Transverse colon (tissue), 4 donors: ENCODE measurements around the gene ZNF423. TPM values are rescaled to one million over a fixed set of nuclear protein-coding genes. Genes with fewer than 3 reads are reported as not detected.
A peak's percentile ranks its signal among the peaks of the same experiment; 100 is the strongest.

Experiments
- DNase-seq: peaks from one replicate; pipeline ENCODE4 v3.0.0-alpha.2; 2019
- H3K27ac ChIP-seq, 4 donors: fragments of 200-600 bp; sonication (generic); 2 replicates each; pipeline ENCODE4 v1.5.1; 2016 to 2018; ENCODE audit warnings: inconsistent platforms in 4 of 4
- H3K27me3 ChIP-seq: fragments of 200-600 bp; sonication (generic); 2 replicates; pipeline ENCODE4 v1.5.1; 2017; ENCODE audit warnings: inconsistent platforms
- H3K36me3 ChIP-seq, 4 donors: fragments of 200-600 bp; sonication (generic); 2 replicates each; pipeline ENCODE4 v1.5.1; 2017 to 2019; ENCODE audit warnings: inconsistent platforms in 4 of 4
- H3K4me1 ChIP-seq, 4 donors: fragments of 200-600 bp; sonication (generic); 2 replicates each; pipeline ENCODE4 v1.5.1; 2017 to 2020; ENCODE audit warnings: inconsistent platforms in 4 of 4
- H3K4me3 ChIP-seq, 4 donors: fragments of 200-600 bp; sonication (generic); 1 replicate in 1 of 4; 2 replicates in 3 of 4; pipeline versions ENCODE4 v1.5.1 to v1.6.1; 2017 to 2019; ENCODE audit warnings: inconsistent platforms in 4 of 4
- H3K9me3 ChIP-seq, 2 donors: fragments of 200-600 bp; sonication (generic); 2 replicates each; pipeline ENCODE4 v1.5.1; 2017 to 2019; ENCODE audit warnings: inconsistent platforms in 2 of 2
- EP300 ChIP-seq: sonication (generic); formaldehyde crosslinking; IDR thresholded peaks from one replicate; pipeline ENCODE4 v1.6.1; 2017; ENCODE audit warnings: antibody characterized with exemption, low read depth
- POLR2A ChIP-seq: fragments of 450-650 bp; IDR thresholded peaks from one replicate; pipeline ENCODE4 v1.6.1; 2016; ENCODE audit warnings: antibody characterized with exemption, mild to moderate bottlenecking, moderate library complexity
- POLR2AphosphoS5 ChIP-seq, 3 donors: sonication (generic); formaldehyde crosslinking; IDR thresholded peaks; one replicate each; pipeline ENCODE4 v1.6.1; 2016; ENCODE audit warnings: antibody characterized with exemption in 3 of 3
- WGBS, 2 donors: methylation state at CpG; one replicate each; pipeline ENCODE4 v1.1.5; 2018; ENCODE audit warnings: low coverage in 1 of 2; 5-methylcytosine and 5-hydroxymethylcytosine counted together
- in situ Hi-C, 4 donors: fragments of 200-750 bp; cut with MboI; loops; one replicate each; pipeline versions ENCODE4 v1.15.0 to v1.15.1; 2017; ENCODE audit warnings: low sequenced_read_pairs in 3 of 4, low pct_ligation_motif_present in 1 of 4, low pct_unique_long_range_greater_than_20kb in 1 of 4
- intact Hi-C: fragments of 100-400 bp; cut with DNase I; formaldehyde crosslinking; loops from one replicate; pipeline ENCODE4 v1.15.1; 2023; ENCODE audit warnings: low total_unique reads
- total RNA-seq, 4 donors: library from RNA; depleted of rRNA; stranded (reverse); fragments of >200 nt; gene quantifications; one replicate each; pipeline ENCODE4 v1.1.0, GENCODE V29; 2016
- TF ChIP-seq, protein P1 (sequence below), 5 experiments: fragments of 200-600 bp in 3 of 5; fragments of 450-650 bp in 2 of 5; sonication (generic) in 3 of 5; IDR thresholded peaks; 1 replicate in 2 of 5; 2 replicates in 3 of 5; pipeline ENCODE4 v1.5.1; 2016 to 2017; ENCODE audit warnings: antibody characterized with exemption in 5 of 5, inconsistent platforms in 3 of 5, mild to moderate bottlenecking in 2 of 5, moderate library complexity in 1 of 5

Gene ZNF423
- total RNA-seq, 4 donors from 2014 or later, result 4.9 to 13.1 (median 7.2) TPM

DNA sequence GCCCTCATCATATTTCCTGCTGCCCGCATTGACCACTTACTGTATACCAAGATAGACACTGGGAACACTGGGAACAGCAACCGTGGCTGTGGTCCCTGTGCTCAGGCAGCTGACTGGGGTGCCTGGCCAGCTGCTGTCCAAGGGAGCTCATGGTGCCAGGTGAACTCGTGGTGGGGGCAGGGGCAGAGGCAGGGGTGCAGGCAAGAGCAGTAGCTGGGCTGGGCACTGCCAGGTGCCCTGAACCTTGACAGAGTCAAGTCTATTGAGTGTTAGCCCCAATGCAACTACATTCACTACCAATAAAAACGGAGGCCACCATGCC is 279.8 kb downstream of the ZNF423 start:
- Histone ChIP-seq H3K36me3 (no peaks in the 10 kb centered on the region), H3K27ac (no peak overlapping the region), H3K4me1 (no peaks in the 10 kb centered on the region), H3K4me3 (no peak overlapping the region), H3K9me3 (no peaks in the 10 kb centered on the region), H3K27me3 (no peaks in the 10 kb centered on the region)
- DNase-seq, result no peak
- in situ Hi-C loops, result loop anchor here in 1 of 4 donors (25.0 kb wide), 1 partner anchor 164 kb away; no protein-coding TSS in a partner anchor
- WGBS, 2 donors, result 90% methylated on average over 4 of the region's 4 CpGs; no CpG with 5 or more reads in 1 of the 2 donors
- intact Hi-C loops, result no loop called here
- TF ChIP-seq POLR2AphosphoS5 (IDR thresholded peaks at IDR 0.05) (no peak), EP300 (no peak), POLR2A (no peak)
- TF ChIP-seq, protein P1, sequence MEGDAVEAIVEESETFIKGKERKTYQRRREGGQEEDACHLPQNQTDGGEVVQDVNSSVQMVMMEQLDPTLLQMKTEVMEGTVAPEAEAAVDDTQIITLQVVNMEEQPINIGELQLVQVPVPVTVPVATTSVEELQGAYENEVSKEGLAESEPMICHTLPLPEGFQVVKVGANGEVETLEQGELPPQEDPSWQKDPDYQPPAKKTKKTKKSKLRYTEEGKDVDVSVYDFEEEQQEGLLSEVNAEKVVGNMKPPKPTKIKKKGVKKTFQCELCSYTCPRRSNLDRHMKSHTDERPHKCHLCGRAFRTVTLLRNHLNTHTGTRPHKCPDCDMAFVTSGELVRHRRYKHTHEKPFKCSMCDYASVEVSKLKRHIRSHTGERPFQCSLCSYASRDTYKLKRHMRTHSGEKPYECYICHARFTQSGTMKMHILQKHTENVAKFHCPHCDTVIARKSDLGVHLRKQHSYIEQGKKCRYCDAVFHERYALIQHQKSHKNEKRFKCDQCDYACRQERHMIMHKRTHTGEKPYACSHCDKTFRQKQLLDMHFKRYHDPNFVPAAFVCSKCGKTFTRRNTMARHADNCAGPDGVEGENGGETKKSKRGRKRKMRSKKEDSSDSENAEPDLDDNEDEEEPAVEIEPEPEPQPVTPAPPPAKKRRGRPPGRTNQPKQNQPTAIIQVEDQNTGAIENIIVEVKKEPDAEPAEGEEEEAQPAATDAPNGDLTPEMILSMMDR (IDR thresholded peaks at IDR 0.05), result no peak

DNA sequence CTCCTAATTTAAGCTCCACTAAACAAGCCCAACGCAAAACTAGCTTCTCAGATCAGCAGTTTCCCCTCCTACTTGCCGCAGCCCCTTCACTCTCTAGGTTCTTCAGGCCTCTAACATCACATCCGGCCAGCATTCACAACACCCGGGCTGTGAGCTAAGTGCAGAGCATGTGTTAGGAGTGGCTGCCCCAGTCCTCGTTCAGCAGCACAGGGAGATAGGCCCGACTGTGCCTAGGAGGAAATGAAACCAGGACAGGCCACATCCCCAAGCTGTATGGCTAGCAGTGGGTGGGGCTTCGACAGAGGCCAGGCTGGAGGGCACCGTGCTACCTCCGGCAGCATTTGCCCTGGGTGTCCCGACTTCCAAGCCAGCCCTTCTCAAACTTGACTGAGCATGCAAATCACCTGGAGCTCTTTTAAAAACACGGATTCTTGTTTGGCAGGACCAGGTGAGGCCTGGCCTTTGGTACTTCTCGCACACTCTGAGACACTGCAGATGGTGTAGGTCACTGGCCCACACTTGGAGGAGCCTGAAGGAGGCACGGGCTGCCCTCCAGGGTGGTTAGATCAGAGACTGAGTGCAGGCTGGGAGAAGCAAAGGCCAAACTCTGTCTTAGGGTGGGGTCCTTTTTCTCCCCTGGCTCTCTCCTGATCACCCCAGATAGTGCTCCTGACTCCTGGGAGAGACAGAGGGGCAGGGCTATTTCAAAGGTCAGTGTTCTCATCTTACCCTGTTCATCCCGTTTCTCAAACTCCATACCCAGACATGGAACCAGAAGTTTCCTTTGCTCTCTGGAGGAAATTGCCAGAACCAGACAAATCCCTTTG is 280.4 kb downstream of the ZNF423 start:
- H3K4me3 ChIP-seq, result no peak overlapping the region
- no peaks in the 10 kb centered on the region for H3K4me1 ChIP-seq
- H3K9me3 ChIP-seq, result no peaks in the 10 kb centered on the region
- in situ Hi-C loops, result loop anchor here in 1 of 4 donors (25.0 kb wide), 1 partner anchor 163 kb away; no protein-coding TSS in a partner anchor
- 52 to 54% methylated on average over 4 to 14 of the region's 14 CpGs for WGBS, 2 donors
- no peaks in the 10 kb centered on the region for H3K36me3 ChIP-seq
- DNase-seq, result peak; percentile 68
- intact Hi-C loops, result no loop called here
- TF ChIP-seq, protein P1 (IDR thresholded peaks at IDR 0.05), result no peak
- TF ChIP-seq POLR2A (no peak), POLR2AphosphoS5 (IDR thresholded peaks at IDR 0.05) (no peak), EP300 (no peak)
- H3K27me3 ChIP-seq, result no peaks in the 10 kb centered on the region
- no peak overlapping the region for H3K27ac ChIP-seq

DNA sequence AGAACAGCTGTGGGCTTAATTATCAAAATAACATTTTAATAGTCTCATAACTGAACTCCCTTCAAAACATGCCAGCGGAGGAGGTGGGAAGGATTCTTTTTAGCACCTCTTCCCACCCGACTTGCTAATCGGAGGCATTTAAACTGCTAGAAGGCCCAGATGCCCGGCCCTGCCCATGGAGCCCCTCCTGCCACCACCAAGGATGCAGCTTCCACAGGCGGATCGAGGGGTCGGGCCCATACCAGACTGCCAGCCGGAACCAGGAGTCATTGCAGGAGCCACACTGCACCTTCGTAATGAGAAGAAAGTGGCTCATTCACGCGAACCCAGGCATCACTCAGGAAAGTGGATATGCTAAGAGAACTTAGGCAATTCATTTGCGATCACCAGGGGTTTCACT is 281.1 kb downstream of the ZNF423 start:
- in situ Hi-C loops (loop anchor here in 1 of 4 donors (25.0 kb wide), 1 partner anchor 163 kb away; no protein-coding TSS in a partner anchor), intact Hi-C loops (no loop called here)
- H3K27me3 ChIP-seq, result no peaks in the 10 kb centered on the region

DNA sequence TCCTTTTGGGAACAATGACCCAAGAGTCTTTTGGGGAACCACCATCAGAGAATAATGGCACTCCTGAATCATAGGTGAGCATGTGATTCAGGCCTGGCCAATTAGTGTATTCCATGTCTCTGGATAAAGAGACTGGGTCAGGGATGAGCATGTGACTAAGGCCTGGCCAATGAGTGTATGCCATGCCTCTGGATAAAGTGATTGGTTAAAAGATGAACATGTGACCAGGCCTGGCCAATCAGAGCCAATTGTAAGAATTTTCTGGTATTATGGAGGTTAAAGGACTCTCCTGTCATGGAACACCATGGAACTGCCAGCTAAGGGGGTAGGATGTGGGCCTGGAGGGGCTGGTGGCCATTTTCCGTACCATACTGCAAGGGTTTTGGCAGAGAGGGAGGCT is 288.0 kb downstream of the ZNF423 start:
- H3K4me3 ChIP-seq, result no peak overlapping the region
- DNase-seq, result no peak
- no peaks in the 10 kb centered on the region for H3K36me3 ChIP-seq
- H3K27me3 ChIP-seq, result no peaks in the 10 kb centered on the region
- no peak overlapping the region for H3K27ac ChIP-seq
- intact Hi-C loops, result no loop called here
- no peaks in the 10 kb centered on the region for H3K9me3 ChIP-seq
- H3K4me1 ChIP-seq, result no peaks in the 10 kb centered on the region
- in situ Hi-C loops, result no loop called here
- 80 to 100% methylated on average over 1 of the region's 1 CpG for WGBS, 2 donors
- TF ChIP-seq, protein P1 (IDR thresholded peaks at IDR 0.05), result no peak
- TF ChIP-seq POLR2A (no peak), POLR2AphosphoS5 (IDR thresholded peaks at IDR 0.05) (no peak), EP300 (no peak)

More for the DNA sequence above, 281.1 kb downstream of the ZNF423 start:
- no peaks in the 10 kb centered on the region for H3K9me3 ChIP-seq
- WGBS, 2 donors, result 91 to 100% methylated on average over 1 to 12 of the region's 12 CpGs
- no peak for TF ChIP-seq EP300
- TF ChIP-seq, protein P1 (IDR thresholded peaks at IDR 0.05), result no peak
- TF ChIP-seq POLR2AphosphoS5 (IDR thresholded peaks at IDR 0.05), result no peak
- TF ChIP-seq POLR2A, result no peak
- H3K4me3 ChIP-seq, result no peak overlapping the region
- no peaks in the 10 kb centered on the region for H3K4me1 ChIP-seq
- H3K27ac ChIP-seq, result no peak overlapping the region
- no peaks in the 10 kb centered on the region for H3K36me3 ChIP-seq
- DNase-seq, result no peak
